Stimulated activated CD8-positive, alpha-beta memory T cell treated with anti-CD3 and anti-CD28 coated beads, Interleukin-2, amount 100 ng/mL, for 48 hours (primary cell): ENCODE measurements around the gene NF2.

ENCODE experiments used
- DNase-seq, 2 donors: peaks; one replicate each; pipeline ENCODE4 v3.0.0-alpha.2; 2020; ENCODE audit warnings: low read depth in 2 of 2

The NF2 gene

GRCh38 chr22:29720811-29721323 lies 117.4 kb downstream of the NF2 start:
- DNase-seq, result no peak

GRCh38 chr22:29722151-29722550 lies 118.7 kb downstream of the NF2 start:
- DNase-seq, result no peak

- no peak for DNase-seq
Observed at GRCh38 chr22:29722587-29722986, 119.2 kb downstream of the NF2 start.

- no peak for DNase-seq
Observed at GRCh38 chr22:29723766-29724165, 120.3 kb downstream of the NF2 start.

- DNase-seq, result no peak
Observed at GRCh38 chr22:29724843-29725242, 121.4 kb downstream of the NF2 start.

GRCh38 chr22:29726106-29726505 lies 122.7 kb downstream of the NF2 start:
- no peak for DNase-seq

GRCh38 chr22:29726512-29727130 lies 123.2 kb downstream of the NF2 start:
- DNase-seq, result no peak

GRCh38 chr22:29727131-29727523 lies 123.7 kb downstream of the NF2 start:
- no peak for DNase-seq

- DNase-seq, result no peak
Observed at GRCh38 chr22:29729161-29729560, 125.7 kb downstream of the NF2 start.

- no peak for DNase-seq
Observed at GRCh38 chr22:29731058-29731850, 127.8 kb downstream of the NF2 start.

GRCh38 chr22:29732883-29733282 lies 129.4 kb downstream of the NF2 start:
- DNase-seq, result no peak

GRCh38 chr22:29733362-29734201 lies 130.1 kb downstream of the NF2 start:
- DNase-seq, result no peak

GRCh38 chr22:29734406-29734805 lies 131.0 kb downstream of the NF2 start:
- DNase-seq, result no peak

- DNase-seq, result no peak
Observed at GRCh38 chr22:29734838-29735237, 131.4 kb downstream of the NF2 start.

GRCh38 chr22:29735416-29735815 lies 132.0 kb downstream of the NF2 start:
- no peak for DNase-seq

GRCh38 chr22:29737251-29738117 lies 134.1 kb downstream of the NF2 start:
- no peak for DNase-seq

GRCh38 chr22:29738118-29738815 lies 134.8 kb downstream of the NF2 start:
- no peak for DNase-seq

- DNase-seq, result no peak
Observed at GRCh38 chr22:29739346-29739875, 136.0 kb downstream of the NF2 start.

- no peak for DNase-seq
Observed at GRCh38 chr22:29740216-29740615, 136.8 kb downstream of the NF2 start.

GRCh38 chr22:29741926-29742325 lies 138.5 kb downstream of the NF2 start:
- no peak for DNase-seq
